ENCODE measurements around the gene YWHAH.

YWHAH gene

DNA sequence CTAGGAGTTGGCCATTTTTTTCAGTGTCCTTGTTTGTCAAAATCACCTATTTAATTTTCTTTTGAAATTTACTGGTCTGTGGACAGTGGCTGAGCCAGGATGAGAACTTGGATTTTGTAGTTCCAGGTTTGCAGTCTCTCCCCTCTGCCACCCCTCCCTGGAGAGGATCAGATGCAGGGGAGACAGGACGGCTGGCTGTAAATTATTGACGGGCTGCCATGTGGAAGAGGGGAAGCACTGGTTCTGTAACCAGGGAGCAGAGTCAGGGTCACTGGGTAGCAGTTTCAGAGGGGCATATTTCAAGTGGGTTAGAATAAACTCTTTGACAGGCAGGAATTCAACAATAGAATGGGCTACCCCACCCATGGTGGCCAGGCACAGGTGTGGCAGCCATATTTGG, 20.6 kb upstream of the YWHAH start:
- DNase-seq: no peak

DNA sequence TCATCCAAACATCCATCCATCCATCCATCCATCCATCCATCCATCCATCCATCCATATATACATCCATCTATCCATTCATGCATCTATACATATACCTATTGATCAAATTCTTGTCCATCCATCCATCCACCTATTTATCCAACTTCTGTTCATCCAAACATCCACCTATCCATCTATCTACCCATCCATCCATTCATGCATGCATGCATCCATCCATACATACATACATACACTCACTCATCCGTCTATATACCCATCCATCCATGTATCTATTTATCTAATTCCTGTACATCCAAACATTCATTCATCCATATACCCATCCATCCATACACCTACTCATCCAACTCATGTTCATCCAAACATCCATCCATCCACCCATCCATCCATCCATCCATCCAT, 19.3 kb upstream of the YWHAH start:
- DNase-seq: no peak

DNA sequence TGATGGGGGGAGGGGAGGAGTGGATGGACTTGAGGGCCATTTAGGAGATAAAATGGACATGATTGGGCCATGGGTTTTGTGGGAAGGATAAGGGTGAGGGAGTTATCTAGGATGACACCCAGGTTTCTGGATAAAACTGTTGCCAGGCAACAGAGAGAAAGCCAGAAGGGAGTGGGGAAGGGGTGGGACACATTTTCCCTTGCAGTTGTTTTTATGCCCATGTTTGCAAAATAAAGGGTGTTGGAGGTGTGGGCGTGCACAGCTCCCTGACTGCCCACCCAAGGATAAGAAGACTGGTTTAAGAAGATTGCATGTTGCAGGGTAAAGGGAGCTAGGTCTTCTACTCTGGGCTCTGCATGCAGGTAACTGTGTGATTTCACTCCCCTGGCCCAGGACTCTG, 18.3 kb upstream of the YWHAH start:
- no peak for DNase-seq

DNA sequence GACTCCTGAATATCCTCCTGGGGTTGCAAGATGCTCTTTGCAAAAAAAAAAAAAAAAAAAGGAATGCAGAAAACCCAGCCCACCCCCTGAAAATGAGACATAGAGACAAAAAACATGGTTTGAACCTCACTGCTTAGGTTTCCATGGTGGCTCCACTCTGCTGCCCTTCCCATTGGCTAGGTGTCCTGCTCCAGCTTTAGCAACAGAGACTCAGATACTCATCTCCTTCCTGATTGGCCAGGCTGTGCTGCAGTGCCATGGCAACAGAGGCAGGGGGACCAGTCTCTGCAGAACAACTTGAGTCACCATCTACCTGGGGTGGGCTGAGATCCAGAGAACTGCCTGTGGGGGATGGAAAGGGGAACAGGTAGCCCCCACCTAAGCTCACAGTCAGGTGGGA, 17.4 kb upstream of the YWHAH start:
- DNase-seq: no peak

DNA sequence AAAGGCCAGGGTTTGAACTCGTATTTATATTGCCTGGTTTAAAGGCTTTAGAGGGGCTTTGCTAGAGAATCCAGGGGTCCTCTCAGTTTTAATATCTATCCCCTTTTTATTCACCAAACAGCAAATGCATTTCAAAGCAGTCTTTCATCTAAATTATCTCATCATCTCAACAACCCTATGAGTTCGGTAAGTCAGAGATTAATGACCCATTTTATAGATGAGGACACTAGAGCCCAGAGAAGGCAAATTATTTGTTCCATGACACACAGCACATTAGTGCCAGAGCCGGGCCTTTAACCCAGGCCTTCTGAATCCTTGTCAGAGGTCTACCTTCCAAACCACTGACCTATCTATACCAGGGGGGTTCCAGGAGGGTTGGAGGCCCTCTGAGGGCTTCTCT, 16.8 kb upstream of the YWHAH start:
- no peak for DNase-seq

DNA sequence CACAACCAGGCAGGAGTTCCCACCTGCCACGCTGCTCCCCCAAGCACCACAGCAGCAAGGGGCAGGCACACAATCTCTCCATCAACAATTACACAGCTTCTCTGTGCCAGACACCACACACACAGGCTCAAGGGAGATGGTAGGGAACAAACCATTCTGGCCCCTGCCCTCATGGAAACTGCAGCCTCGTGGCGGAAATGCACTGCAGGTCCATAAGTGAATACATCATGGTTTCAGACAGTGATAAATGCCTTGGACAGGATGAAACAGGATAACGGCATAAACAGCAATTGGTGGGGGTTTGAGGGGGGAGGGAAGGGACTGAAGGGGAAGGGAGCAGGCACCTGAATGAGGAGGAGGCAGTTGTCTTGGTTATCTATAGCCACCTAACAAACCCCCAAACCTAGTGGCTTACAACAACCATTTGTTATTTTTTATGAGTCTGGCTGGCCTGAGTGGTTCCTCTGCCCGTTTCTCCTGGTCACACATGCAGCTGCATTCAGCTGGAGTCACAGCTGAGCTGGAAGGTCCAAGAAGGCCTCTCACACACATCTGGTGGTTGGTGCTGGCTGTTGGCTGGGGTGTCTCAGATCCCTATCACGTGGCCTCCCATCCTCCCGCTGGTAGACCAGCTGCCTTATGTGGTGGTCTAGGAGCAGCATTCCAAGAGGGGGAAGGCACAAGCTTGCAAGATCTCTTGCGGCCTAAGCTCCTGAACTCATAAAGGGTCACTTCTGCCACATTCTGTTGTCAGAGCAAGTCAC, 15.0 kb upstream of the YWHAH start:
- DNase-seq: no peak

DNA sequence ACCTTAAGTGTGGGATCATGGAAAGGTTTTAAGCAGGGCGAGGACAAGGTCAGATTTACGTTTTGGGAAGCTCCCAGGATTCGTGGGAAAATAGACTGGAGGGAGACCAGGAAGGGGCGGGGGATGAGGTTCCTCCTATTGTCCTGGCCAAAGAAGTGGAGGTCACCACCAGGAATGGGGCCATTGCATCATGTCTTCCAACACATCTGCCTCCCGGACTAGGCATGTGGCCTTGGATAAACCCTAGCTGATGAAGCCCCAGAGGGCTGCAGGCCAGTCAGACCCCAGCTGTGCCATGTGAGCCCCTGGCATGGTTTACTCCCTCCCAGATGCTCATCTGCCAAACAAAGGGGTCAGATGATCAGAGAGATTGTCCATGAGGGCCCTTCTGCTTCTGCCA, 11.5 kb upstream of the YWHAH start:
- no peak for DNase-seq

DNA sequence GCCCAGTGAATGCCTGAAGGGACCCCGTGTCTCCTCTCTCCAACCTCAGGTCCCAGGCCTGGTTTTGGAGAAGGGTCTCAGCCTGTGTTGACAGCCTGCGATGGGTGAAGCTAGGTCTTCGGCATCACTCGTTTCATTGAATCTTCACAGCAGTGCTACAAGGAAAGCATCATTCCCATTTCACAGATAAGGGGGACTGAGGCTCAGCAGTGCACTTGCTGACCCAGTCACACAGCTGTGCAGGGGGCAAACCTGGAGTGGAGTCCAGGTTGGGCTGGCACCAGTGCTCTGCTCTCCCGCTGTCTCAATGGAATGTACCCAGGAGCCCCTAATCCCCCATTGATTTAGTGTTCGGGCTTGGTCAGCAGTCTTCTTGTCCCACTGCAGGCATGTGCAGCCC, 10.9 kb upstream of the YWHAH start:
- no peak for DNase-seq

DNA sequence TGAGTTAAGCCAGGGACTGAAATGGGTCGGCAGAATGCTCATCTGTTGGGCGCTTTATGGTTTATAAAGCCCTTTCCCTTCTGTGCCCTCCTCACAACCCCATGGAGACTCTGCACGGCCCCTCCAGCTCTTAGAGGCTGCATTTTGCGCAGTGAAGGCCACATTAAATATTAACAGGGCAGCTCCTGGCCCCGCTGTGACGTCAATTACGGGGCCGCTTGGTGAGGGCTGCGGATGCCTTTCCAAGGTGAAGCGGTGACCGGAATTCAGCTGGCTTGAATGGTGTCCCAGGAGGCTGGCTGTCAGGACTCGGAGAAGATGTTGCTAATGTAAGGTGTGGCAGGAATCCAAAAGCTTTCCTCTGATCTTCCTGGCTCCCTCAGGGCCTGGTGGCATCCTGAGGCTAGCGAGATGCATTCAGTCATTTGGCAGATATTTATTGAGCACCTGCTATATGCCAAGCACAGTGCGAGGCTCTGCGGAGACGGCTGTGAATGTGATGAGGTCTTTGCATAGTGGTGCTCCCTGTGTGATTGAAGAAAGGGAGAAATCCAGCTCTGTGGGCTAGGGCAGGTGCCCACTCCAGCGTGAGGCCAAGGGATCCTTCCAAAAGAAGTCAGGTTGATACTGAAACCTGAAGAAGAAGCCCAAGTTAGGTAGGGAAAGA, 10.4 kb upstream of the YWHAH start:
- no peak for DNase-seq

DNA sequence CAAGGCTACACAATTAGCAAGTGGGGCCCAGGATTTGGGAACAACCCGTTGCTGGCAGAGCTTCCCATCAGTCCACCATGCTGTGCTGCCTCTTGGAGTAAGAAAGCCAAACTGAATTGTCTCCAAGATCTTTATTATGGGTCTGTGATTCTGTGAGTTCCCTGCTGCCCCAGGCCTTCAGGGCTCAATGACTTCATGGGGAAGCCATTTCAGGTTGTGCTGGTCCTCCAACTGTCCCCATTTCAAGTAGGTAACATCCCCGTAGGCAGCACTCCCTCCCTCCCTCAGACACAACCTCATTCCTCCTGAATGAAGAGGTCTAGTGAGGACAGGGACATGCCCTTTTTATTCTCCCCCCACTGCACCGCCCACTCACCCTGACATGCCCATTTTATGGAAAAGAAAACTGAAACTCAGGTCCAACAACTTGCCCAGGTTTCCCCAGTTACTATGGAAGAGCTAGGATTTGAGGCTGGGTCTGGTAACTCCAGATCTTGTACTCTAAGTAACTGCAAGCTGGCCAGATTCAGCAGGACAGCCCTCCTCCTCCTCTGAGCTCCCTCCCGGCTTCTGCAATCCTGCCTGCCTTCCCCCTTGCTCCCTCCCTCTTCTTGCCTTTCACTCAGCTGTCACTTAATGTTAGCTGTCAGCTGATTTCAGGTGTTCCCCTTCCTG, 8.2 kb upstream of the YWHAH start:
- no peak for DNase-seq

DNA sequence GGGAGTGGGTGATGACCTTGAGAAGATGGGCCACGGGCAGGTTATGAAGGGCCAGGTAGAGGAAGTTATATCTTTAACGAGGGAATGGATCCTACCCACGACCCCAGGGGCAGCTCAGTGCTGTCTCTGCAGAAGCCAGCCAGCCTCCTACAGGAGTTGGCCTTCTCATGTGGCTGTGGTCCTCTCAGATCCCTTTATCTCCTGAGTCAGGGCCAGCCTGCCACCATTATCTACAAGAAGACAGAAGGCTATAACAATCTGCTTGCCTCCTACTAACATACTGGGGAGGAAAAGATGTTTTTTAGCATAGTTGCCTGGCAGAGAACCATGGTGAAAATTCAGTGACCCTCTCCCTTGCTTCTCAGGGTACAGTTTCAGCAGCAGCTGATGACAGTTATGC, 7.0 kb upstream of the YWHAH start:
- no peak for DNase-seq

DNA sequence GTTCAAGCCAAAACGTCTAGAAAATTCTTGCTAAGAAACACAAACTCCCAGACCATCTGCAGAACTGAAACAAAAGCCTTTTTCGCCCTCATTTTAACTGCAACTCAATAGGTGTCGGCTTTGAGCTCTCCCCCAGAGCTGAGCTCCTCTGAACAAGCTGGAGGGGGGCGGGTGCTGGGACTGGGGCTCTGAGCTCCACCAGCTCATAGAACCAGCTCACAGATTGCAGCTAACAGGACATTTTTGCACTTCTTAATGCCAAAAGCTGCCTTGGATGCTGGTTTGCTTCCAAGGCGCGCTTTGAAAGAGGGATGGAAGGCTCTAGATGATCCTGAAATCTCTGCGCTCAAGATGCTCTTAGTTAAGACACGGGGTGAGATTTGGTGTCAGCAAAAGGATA, 6.0 kb upstream of the YWHAH start:
- no peak for DNase-seq

DNA sequence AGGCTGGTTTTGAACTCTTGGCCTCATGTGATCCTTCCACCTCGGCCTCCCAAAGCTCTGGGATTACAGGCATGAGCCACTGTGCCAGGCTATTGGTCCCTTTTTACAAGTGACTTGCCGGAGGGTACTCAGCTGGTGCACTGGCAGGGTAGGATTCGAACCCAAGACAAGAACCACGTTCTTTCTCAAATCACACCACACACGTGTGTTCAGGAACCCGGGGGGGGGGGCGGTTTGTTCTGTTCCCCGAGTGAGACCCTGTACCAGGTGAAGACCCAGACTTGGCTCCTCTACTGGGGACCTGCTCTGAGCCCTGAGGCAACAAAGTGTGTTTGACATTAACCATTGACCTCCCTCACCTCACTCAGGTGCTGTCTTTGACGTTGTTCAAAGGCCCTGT, 3.8 kb upstream of the YWHAH start:
- DNase-seq: no peak

DNA sequence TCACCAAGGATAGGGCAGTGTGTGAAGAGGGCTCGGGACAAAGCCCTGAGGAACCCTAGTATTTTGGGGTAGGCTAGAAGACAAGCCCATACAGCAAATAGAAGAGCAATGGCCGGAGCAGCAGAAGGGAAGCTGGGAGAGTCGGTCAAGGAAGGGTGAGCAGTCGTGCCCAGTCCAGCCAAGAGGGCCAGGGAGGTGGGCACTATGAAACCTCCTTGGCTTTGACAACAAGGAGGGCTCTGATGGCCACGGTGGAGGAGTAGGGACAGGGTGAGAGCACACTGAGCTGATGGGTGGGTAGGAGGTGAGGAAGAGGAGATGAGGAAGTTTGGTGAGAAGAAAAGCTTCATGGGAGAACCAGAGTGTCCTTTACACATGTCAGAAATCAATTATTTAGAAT, 2.2 kb upstream of the YWHAH start:
- no peak for DNase-seq

DNA sequence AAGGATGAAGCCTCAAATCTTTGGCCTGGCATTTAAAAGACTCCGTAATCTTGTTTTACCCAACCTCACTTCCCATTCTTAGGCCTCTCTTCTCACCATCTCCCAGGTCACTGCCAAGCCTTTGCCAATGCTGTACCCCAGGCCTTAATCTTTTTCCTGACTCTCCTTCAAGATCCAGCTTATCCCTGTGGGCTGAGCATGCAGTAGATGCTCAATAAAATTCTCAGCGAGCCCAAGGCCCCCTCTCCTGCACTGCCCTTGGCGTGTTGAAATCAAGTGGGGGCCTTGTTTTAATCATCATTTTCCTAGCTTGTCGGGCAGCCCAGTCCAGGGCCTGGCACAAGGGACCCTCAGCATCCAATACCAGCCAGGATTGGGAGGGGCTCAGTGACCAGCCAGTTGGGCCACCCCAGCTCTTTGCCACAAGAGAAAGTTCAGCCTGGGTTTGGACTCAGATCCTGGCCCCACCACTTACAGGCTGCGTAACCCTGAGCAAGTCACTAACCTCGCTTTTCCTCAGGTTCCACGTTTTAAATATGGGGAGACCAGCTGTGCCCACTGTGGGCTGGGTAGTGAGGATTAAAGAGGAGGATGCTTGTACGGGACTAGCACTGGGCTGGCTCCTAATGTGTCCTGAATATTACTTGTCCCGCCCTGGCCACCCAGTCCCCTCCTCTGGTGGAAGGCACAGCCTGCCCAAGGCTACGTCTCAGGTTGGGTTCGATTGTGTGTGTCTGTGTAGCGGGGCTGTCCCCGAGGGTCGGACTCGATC, 943 bp upstream of the YWHAH start:
- peak in 1 of 2 experiments; percentile 20 for DNase-seq

DNA sequence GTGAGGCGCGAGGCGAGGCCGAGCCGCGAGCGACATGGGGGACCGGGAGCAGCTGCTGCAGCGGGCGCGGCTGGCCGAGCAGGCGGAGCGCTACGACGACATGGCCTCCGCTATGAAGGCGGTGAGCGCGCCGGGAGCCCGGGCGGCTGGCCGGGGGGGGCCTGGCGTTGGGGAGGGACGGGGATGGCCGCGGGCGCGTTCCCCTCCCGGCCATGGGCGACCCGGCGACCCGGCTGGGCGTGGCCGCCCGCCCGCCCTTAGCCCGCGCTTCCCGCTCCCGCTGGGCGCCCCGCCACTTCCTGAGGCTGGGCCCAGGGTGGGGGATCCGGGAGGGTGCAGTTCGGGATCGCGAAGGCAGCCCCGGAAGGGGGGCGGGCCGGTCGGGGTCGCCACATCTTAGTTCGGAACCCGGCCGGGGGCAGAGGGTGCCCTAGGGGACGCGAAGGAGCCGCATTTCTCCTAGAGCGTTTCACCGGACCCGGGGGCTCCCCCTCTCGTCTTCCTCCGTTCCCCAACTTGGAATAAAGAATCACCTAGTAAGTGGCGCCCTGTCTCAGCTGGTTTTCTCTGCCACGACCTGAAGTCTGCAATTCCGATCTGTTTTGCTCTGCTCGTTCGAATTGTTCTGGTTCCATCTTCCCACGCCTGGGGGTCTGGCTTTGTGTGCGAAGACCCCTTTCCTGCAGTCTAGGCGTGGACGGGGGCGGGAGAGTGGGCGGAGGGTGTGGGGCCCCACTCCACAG, 536 bp downstream of the YWHAH start:
- peak; percentile 54 to 59 for DNase-seq

DNA sequence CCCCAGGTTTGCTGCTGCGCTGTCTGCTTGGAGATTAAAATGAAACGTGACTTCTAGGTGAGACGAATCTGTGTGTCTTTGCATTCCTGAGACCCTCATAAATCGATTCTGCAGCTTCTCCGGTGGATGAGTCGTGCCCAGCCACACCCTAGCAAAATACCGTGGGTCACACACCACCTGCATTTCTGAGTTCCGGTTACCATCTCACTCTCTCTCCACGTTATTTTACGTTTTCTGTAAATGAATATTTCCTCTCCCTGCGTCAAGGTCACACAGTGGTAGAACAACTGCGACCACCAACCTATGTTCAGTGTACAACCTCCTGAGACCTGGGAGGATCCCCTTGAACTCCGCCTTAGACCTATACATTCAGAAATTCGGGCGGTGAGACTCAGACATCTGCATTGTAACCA, 1.1 kb downstream of the YWHAH start:
- DNase-seq: peak in 1 of 2 experiments; percentile 32

DNA sequence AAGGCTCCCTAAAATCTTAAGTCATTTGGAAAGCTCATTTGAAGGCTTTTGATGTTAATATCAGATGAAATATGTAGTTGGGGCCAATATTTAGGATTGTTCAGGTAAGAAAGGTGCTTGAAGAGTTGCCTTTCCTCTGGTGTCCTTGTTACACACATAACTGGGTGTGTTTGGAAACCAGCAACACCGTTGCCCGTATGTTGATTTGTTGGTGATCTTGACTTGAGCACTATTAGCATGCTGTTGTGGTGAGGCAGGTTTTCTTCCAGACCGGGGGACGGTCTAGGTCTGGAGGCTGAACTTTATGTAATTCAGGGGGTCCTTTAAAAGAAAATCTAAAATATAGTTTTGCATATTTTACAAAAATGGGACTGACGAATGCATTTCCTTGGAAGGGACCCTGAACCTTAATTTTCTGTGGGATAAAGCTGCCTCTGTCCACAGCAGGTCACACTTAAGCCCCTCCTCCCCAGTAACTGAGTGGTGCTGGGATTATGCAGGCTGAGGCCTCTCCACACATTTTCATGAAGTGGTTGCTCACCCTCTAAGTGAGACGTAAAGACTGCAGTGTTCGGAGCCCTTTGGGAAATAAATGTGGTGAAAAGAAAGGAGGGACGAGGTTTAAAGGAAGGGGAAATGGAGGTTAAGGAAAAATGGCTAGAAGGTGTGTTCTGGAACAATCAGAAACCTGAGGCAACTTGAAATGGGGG, 1.8 kb downstream of the YWHAH start:
- DNase-seq: no peak

DNA sequence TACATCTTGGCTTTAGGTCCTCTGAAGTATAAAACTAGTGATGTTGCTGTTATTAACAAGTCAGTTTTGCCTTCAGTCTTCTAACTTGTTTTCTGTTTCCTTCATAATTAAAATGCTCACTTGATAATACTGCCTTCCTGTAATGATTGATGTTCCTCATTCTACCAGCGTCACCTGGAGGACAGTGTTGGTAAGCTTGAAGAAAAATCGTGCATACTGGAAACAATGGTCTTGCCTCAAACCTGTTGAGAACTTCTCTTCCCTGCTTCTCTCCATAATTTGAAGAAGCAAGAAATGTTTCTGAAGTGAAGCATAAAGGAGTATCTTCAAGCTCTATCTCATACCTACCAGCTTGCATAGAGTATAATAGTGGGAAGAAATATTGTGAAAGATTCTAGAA, 3.0 kb downstream of the YWHAH start:
- peak in 1 of 2 experiments; percentile 28 for DNase-seq

DNA sequence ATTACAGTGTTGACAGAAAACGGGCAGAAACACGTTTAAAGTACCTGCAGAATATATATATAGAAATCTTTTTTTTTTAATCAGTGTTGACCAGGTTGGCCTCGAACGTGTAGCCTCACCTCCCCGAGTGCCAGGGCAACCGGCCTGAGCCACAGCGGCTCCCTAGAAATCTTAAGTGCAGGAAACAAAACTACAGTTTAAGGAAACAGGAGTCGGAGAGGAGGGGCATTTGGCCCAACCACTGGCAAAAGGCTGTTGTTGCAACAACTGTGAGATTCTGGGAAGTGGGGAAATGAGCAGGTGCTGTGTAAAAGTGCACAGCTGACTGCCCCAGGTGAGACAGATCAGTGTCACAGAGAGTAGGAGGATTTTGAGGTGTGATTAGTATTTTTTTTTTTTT, 3.7 kb downstream of the YWHAH start:
- DNase-seq: no peak

DNA sequence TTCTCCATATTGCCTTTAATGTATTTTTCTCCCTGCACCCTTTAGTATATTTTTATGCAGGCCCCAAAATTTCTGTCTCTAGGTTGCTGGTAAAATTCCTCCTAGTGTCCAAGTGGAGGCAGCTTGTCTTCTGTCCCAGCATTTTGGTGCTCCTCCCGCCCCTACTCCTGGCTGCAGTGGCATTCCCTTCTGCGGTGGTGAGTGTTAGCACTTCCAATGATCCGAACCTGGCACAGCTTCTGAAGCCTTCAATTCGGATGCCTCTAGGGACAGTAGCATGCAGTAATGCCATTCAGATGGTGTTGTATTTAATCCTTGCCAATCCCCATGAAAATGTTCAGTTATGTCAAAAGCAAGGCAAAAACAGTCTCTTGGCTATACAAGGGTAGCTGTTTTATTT, 5.9 kb downstream of the YWHAH start:
- no peak for DNase-seq
